ENCODE results near the gene MGMT.

Gene MGMT

GRCh38 chr10:129659508-129660268 lies 192.6 kb downstream of the MGMT start:
- DNase-seq: no peak

- no peak for DNase-seq
Observed at GRCh38 chr10:129660569-129660968, 193.5 kb downstream of the MGMT start.

- no peak for DNase-seq
Observed at GRCh38 chr10:129662426-129662825, 195.4 kb downstream of the MGMT start.

GRCh38 chr10:129670124-129670523 lies 203.1 kb downstream of the MGMT start:
- no peak for DNase-seq

GRCh38 chr10:129673292-129673691 lies 206.3 kb downstream of the MGMT start:
- no peak for DNase-seq

- no peak for DNase-seq
Observed at GRCh38 chr10:129675027-129675769, 208.2 kb downstream of the MGMT start.

GRCh38 chr10:129676014-129676413 lies 209.0 kb downstream of the MGMT start:
- DNase-seq: no peak

GRCh38 chr10:129677377-129677927 lies 210.4 kb downstream of the MGMT start:
- DNase-seq: no peak

- no peak for DNase-seq
Observed at GRCh38 chr10:129678186-129678585, 211.1 kb downstream of the MGMT start.

GRCh38 chr10:129679207-129679606 lies 212.2 kb downstream of the MGMT start:
- DNase-seq: no peak

GRCh38 chr10:129680661-129681344 lies 213.8 kb downstream of the MGMT start:
- no peak for DNase-seq

- DNase-seq: no peak
Observed at GRCh38 chr10:129681856-129682255, 214.8 kb downstream of the MGMT start.

- no peak for DNase-seq
Observed at GRCh38 chr10:129683519-129683918, 216.5 kb downstream of the MGMT start.

GRCh38 chr10:129683920-129684319 lies 216.9 kb downstream of the MGMT start:
- no peak for DNase-seq

- DNase-seq: no peak
Observed at GRCh38 chr10:129685271-129685670, 218.2 kb downstream of the MGMT start.

GRCh38 chr10:129689671-129690071 lies 222.6 kb downstream of the MGMT start:
- DNase-seq: no peak

- no peak for DNase-seq
Observed at GRCh38 chr10:129690248-129691070, 223.4 kb downstream of the MGMT start.

GRCh38 chr10:129692695-129693094 lies 225.7 kb downstream of the MGMT start:
- DNase-seq: no peak

GRCh38 chr10:129693382-129693781 lies 226.3 kb downstream of the MGMT start:
- DNase-seq: no peak

- no peak for DNase-seq
Observed at GRCh38 chr10:129694184-129694583, 227.1 kb downstream of the MGMT start.

- DNase-seq: no peak
Observed at GRCh38 chr10:129694691-129695243, 227.7 kb downstream of the MGMT start.

- no peak for DNase-seq
Observed at GRCh38 chr10:129695671-129696070, 228.6 kb downstream of the MGMT start.

Measured in GOT3 (cell line).